GM23338 (cell line): ENCODE measurements around the gene ATXN2. TPM values are rescaled to one million over a fixed set of nuclear protein-coding genes. Genes with fewer than 3 reads are reported as not detected.

Experiments
- ATAC-seq: fragments of 200-7000 bp; cut with Tn5 transposase; 3 replicates; pipeline ENCODE4 v1.9.1; 2020
- DNase-seq: peaks from one replicate; pipeline ENCODE4 v3.0.0-alpha.2; 2015; ENCODE audit warnings: low spot score
- H2AFZ ChIP-seq: fragments of 200-600 bp; sonication (generic); 2 replicates; pipeline ENCODE4 v1.8.0; 2016; ENCODE audit warnings: antibody characterized with exemption, mild to moderate bottlenecking, moderate library complexity
- H3F3A ChIP-seq: fragments of 200-600 bp; sonication (generic); replicated peaks from 2 replicates; pipeline ENCODE4 v1.8.0; 2017; ENCODE audit warnings: antibody characterized with exemption, mixed run types, low read depth
- H3K27ac ChIP-seq: fragments of 200-600 bp; sonication (generic); 2 replicates; pipeline ENCODE4 v1.6.1; 2016; ENCODE audit warnings: low read depth
- H3K27me3 ChIP-seq: fragments of 200-600 bp; sonication (generic); 2 replicates; pipeline ENCODE4 v1.8.0; 2016; ENCODE audit warnings: mild to moderate bottlenecking, mixed run types, moderate library complexity; ENCODE audit not compliant: insufficient read depth
- H3K36me3 ChIP-seq: fragments of 200-600 bp; sonication (generic); 2 replicates; pipeline ENCODE4 v1.8.0; 2016; ENCODE audit warnings: mild to moderate bottlenecking; ENCODE audit not compliant: insufficient read depth
- H3K4me1 ChIP-seq: fragments of 200-600 bp; sonication (generic); 2 replicates; pipeline ENCODE4 v1.8.0; 2016; ENCODE audit warnings: mild to moderate bottlenecking, moderate library complexity; ENCODE audit not compliant: insufficient read depth
- H3K4me2 ChIP-seq: fragments of 200-600 bp; sonication (generic); 2 replicates; pipeline ENCODE4 v1.7.1; 2017; ENCODE audit warnings: mixed run types
- H3K4me3 ChIP-seq: fragments of 200-600 bp; sonication (generic); 2 replicates; pipeline ENCODE4 v1.6.1; 2016; ENCODE audit warnings: mixed run types
- H3K79me2 ChIP-seq: fragments of 200-600 bp; sonication (generic); replicated peaks from 2 replicates; pipeline ENCODE4 v1.8.0; 2017; ENCODE audit warnings: mild to moderate bottlenecking; ENCODE audit not compliant: insufficient read depth
- H3K9me2 ChIP-seq: fragments of 200-600 bp; sonication (generic); 2 replicates; pipeline ENCODE4 v1.8.0; 2017; ENCODE audit not compliant: insufficient read depth
- H4K20me1 ChIP-seq: fragments of 200-600 bp; sonication (generic); replicated peaks from 2 replicates; pipeline ENCODE4 v1.8.0; 2017; ENCODE audit warnings: mild to moderate bottlenecking; ENCODE audit not compliant: insufficient read depth
- H3K27ac Mint-ChIP-seq: 2 replicates; pipeline ENCODE4 v1.8.0; 2020; ENCODE audit warnings: inconsistent platforms, mild to moderate bottlenecking, moderate library complexity, mixed read lengths
- H3K27me3 Mint-ChIP-seq: 3 replicates; pipeline ENCODE4 v1.8.0; 2022; ENCODE audit warnings: low read depth, mild to moderate bottlenecking, moderate library complexity, mixed read lengths, inconsistent platforms; ENCODE audit not compliant: insufficient read depth, poor library complexity
- H3K36me3 Mint-ChIP-seq: 3 replicates; pipeline ENCODE4 v1.8.0; 2021; ENCODE audit warnings: low read depth, mild to moderate bottlenecking, inconsistent platforms, moderate library complexity, mixed read lengths
- H3K4me1 Mint-ChIP-seq: 3 replicates; pipeline ENCODE4 v1.8.0; 2020; ENCODE audit warnings: mild to moderate bottlenecking, inconsistent platforms, mixed read lengths
- H3K4me3 Mint-ChIP-seq: 3 replicates; pipeline ENCODE4 v1.8.0; 2021; ENCODE audit warnings: moderate library complexity, mild to moderate bottlenecking, inconsistent platforms, mixed read lengths
- H3K9me3 Mint-ChIP-seq: 3 replicates; pipeline ENCODE4 v1.8.0; 2020; ENCODE audit warnings: moderate library complexity, mild to moderate bottlenecking, inconsistent platforms, mixed read lengths
- EZH2 ChIP-seq: fragments of 200-600 bp; sonication (generic); IDR thresholded peaks from one replicate; pipeline ENCODE4 v1.8.0; 2017; ENCODE audit warnings: antibody characterized with exemption, mild to moderate bottlenecking, low read depth; ENCODE audit not compliant: unreplicated experiment
- EZH2phosphoT487 ChIP-seq: fragments of 200-600 bp; sonication (generic); IDR thresholded peaks from one replicate; pipeline ENCODE4 v1.8.1; 2018; ENCODE audit warnings: antibody characterized with exemption; ENCODE audit not compliant: unreplicated experiment
- NANOG ChIP-seq: IDR thresholded peaks from 2 replicates; pipeline ENCODE4 v1.6.1; 2016; ENCODE audit warnings: antibody characterized with exemption, borderline replicate concordance
- POLR2AphosphoS5 ChIP-seq: IDR thresholded peaks from 2 replicates; pipeline ENCODE4 v1.6.1; 2016; ENCODE audit warnings: antibody characterized with exemption, low read depth
- STAT1 ChIP-seq: IDR thresholded peaks from one replicate; pipeline ENCODE4 v1.6.1; 2016; ENCODE audit warnings: antibody characterized with exemption; ENCODE audit not compliant: unreplicated experiment
- ZNF114 ChIP-seq: fragments of 250-450 bp; sonication (Bioruptor Pico); IDR thresholded peaks from 2 replicates; pipeline ENCODE4 v1.5.0; 2020; ENCODE audit warnings: mild to moderate bottlenecking, moderate library complexity
- polyA plus RNA-seq: library from polyadenylated mRNA; unstranded; fragments of >200 nt; fragmentation: Nextera tagmentation; extraction: Ambion mirVana; gene quantifications from 2 replicates; pipeline ENCODE4 v1.2.1, GENCODE V29; 2016
- total RNA-seq: library from RNA; depleted of rRNA; stranded (reverse); fragments of >200 nt; shearing (Covaris generic); gene quantifications from 2 replicates; pipeline ENCODE4 v1.2.3, GENCODE V29; 2014
- TF ChIP-seq, protein P1 (sequence below): fragments of 250-450 bp; sonication (Bioruptor Pico); IDR thresholded peaks from 2 replicates; pipeline ENCODE4 v1.5.0; 2020; ENCODE audit warnings: mild to moderate bottlenecking, moderate library complexity
- TF ChIP-seq, protein P2 (sequence below): IDR thresholded peaks from 2 replicates; pipeline ENCODE4 v1.6.1; 2016; ENCODE audit warnings: antibody characterized with exemption
- TF ChIP-seq, protein P3 (sequence below): IDR thresholded peaks from one replicate; pipeline ENCODE4 v1.6.1; 2018; ENCODE audit warnings: antibody characterized with exemption; ENCODE audit not compliant: unreplicated experiment

Gene ATXN2
- total and polyA plus RNA-seq, 2 experiments from 2014 or later: 44.8 to 59.5 TPM

DNA sequence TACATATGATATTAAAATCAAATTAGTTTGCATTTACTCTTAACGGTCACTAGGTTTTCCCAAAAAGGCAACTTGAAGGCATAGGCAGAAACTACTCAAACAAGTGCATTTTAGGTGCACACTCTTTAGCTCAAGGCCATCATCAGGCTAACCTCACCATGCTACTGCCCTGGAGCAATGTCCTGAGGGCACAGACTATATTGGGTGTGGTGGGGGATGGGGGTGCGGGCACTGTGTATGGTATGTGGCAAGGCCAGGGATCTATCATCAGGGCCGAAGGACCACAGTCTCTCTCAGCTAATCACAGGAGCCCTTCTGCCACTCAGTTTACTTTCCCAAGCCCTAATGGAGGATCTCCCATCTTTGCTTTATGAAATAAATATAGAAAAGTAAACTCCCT lies 141.5 kb downstream of the ATXN2 start (continued):
- TF ChIP-seq, protein P1, sequence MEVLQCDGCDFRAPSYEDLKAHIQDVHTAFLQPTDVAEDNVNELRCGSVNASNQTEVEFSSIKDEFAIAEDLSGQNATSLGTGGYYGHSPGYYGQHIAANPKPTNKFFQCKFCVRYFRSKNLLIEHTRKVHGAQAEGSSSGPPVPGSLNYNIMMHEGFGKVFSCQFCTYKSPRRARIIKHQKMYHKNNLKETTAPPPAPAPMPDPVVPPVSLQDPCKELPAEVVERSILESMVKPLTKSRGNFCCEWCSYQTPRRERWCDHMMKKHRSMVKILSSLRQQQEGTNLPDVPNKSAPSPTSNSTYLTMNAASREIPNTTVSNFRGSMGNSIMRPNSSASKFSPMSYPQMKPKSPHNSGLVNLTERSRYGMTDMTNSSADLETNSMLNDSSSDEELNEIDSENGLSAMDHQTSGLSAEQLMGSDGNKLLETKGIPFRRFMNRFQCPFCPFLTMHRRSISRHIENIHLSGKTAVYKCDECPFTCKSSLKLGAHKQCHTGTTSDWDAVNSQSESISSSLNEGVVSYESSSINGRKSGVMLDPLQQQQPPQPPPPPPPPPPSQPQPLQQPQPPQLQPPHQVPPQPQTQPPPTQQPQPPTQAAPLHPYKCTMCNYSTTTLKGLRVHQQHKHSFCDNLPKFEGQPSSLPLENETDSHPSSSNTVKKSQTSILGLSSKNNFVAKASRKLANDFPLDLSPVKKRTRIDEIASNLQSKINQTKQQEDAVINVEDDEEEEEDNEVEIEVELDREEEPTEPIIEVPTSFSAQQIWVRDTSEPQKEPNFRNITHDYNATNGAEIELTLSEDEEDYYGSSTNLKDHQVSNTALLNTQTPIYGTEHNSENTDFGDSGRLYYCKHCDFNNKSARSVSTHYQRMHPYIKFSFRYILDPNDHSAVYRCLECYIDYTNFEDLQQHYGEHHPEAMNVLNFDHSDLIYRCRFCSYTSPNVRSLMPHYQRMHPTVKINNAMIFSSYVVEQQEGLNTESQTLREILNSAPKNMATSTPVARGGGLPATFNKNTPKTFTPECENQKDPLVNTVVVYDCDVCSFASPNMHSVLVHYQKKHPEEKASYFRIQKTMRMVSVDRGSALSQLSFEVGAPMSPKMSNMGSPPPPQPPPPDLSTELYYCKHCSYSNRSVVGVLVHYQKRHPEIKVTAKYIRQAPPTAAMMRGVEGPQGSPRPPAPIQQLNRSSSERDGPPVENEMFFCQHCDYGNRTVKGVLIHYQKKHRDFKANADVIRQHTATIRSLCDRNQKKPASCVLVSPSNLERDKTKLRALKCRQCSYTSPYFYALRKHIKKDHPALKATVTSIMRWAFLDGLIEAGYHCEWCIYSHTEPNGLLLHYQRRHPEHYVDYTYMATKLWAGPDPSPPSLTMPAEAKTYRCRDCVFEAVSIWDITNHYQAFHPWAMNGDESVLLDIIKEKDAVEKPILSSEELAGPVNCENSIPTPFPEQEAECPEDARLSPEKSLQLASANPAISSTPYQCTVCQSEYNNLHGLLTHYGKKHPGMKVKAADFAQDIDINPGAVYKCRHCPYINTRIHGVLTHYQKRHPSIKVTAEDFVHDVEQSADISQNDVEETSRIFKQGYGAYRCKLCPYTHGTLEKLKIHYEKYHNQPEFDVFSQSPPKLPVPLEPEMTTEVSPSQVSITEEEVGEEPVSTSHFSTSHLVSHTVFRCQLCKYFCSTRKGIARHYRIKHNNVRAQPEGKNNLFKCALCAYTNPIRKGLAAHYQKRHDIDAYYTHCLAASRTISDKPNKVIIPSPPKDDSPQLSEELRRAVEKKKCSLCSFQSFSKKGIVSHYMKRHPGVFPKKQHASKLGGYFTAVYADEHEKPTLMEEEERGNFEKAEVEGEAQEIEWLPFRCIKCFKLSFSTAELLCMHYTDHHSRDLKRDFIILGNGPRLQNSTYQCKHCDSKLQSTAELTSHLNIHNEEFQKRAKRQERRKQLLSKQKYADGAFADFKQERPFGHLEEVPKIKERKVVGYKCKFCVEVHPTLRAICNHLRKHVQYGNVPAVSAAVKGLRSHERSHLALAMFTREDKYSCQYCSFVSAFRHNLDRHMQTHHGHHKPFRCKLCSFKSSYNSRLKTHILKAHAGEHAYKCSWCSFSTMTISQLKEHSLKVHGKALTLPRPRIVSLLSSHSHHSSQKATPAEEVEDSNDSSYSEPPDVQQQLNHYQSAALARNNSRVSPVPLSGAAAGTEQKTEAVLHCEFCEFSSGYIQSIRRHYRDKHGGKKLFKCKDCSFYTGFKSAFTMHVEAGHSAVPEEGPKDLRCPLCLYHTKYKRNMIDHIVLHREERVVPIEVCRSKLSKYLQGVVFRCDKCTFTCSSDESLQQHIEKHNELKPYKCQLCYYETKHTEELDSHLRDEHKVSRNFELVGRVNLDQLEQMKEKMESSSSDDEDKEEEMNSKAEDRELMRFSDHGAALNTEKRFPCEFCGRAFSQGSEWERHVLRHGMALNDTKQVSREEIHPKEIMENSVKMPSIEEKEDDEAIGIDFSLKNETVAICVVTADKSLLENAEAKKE (CRISPR knock-in tag): no peak
- TF ChIP-seq POLR2AphosphoS5 (no peak), ZNF114 (no peak), NANOG (no peak), EZH2 (no peak), EZH2phosphoT487 (no peak), STAT1 (no peak)
- TF ChIP-seq, protein P2, sequence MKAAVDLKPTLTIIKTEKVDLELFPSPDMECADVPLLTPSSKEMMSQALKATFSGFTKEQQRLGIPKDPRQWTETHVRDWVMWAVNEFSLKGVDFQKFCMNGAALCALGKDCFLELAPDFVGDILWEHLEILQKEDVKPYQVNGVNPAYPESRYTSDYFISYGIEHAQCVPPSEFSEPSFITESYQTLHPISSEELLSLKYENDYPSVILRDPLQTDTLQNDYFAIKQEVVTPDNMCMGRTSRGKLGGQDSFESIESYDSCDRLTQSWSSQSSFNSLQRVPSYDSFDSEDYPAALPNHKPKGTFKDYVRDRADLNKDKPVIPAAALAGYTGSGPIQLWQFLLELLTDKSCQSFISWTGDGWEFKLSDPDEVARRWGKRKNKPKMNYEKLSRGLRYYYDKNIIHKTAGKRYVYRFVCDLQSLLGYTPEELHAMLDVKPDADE: no peak

DNA sequence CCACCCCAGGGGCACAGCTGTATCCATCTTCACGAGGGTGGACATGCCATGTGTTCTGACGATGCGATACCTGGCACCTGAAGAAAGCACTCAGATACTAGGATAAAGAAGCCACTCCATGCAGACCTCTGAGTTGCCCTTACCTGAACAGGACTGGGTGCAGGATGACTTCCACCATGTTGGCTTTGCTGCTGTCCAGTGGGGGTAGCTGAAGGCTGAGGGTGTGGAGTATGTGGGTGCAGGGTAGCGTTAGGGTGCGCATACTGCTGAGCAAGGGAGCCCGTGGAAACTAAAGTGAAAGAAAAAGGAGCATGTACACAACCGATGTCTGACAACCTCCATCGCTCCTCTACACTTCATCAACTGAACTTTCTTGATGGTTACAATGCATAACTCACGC lies 142.0 kb downstream of the ATXN2 start:
- ATAC-seq (no peak), DNase-seq (no peak)
- Mint-ChIP-seq H3K27me3 (peaks cover 9% of the 10 kb centered on the region), H3K4me3 (no peak overlapping the region), H3K36me3 (peaks cover 32% of the 10 kb centered on the region), H3K4me1 (no peaks in the 10 kb centered on the region; the same call in 2 of the 3 replicates), H3K9me3 (no peaks in the 10 kb centered on the region), H3K27ac (no peak overlapping the region)
- Histone ChIP-seq H3F3A (peaks cover 19% of the 10 kb centered on the region), H3K4me1 (no peaks in the 10 kb centered on the region), H3K27me3 (no peaks in the 10 kb centered on the region), H3K27ac (no peak overlapping the region), H3K9me2 (no peaks in the 10 kb centered on the region), H3K4me2 (no peak overlapping the region), H3K79me2 (no peaks in the 10 kb centered on the region), H2AFZ (no peak overlapping the region), H4K20me1 (no peaks in the 10 kb centered on the region; the same call in 1 of the 2 replicates), H3K4me3 (no peak overlapping the region), H3K36me3 (peaks cover 10% of the 10 kb centered on the region; the same call in 1 of the 2 replicates)
- TF ChIP-seq ZNF114: no peak
- TF ChIP-seq, protein P3, sequence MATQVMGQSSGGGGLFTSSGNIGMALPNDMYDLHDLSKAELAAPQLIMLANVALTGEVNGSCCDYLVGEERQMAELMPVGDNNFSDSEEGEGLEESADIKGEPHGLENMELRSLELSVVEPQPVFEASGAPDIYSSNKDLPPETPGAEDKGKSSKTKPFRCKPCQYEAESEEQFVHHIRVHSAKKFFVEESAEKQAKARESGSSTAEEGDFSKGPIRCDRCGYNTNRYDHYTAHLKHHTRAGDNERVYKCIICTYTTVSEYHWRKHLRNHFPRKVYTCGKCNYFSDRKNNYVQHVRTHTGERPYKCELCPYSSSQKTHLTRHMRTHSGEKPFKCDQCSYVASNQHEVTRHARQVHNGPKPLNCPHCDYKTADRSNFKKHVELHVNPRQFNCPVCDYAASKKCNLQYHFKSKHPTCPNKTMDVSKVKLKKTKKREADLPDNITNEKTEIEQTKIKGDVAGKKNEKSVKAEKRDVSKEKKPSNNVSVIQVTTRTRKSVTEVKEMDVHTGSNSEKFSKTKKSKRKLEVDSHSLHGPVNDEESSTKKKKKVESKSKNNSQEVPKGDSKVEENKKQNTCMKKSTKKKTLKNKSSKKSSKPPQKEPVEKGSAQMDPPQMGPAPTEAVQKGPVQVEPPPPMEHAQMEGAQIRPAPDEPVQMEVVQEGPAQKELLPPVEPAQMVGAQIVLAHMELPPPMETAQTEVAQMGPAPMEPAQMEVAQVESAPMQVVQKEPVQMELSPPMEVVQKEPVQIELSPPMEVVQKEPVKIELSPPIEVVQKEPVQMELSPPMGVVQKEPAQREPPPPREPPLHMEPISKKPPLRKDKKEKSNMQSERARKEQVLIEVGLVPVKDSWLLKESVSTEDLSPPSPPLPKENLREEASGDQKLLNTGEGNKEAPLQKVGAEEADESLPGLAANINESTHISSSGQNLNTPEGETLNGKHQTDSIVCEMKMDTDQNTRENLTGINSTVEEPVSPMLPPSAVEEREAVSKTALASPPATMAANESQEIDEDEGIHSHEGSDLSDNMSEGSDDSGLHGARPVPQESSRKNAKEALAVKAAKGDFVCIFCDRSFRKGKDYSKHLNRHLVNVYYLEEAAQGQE: no peak
- TF ChIP-seq STAT1: no peak
- TF ChIP-seq EZH2phosphoT487: no peak
- TF ChIP-seq POLR2AphosphoS5: no peak
